GM19035 (cell line): ENCODE data around the gene RPS17.
"Not testable (repeated sequence)": the region's sequence is repeated elsewhere in the genome, so short reads cannot be mapped to it uniquely, and the experiment has no call there.

Experiments used
- ATAC-seq: cut with Tn5 transposase; IDR thresholded peaks from one replicate; pipeline ENCODE4 v1.9.1; 2021; ENCODE audit not compliant: unreplicated experiment

Gene RPS17

GRCh38 chr15:82513587-82513986 is 26.7 kb downstream of the RPS17 start:
- ATAC-seq: not testable (repeated sequence)

GRCh38 chr15:82507693-82508092 is 32.6 kb downstream of the RPS17 start:
- not testable (repeated sequence) for ATAC-seq

- not testable (repeated sequence) for ATAC-seq
These were observed 33.2 kb downstream of the RPS17 start for GRCh38 chr15:82507087-82507486.

GRCh38 chr15:82505842-82506241 is 34.4 kb downstream of the RPS17 start:
- not testable (repeated sequence) for ATAC-seq

- ATAC-seq: not testable (repeated sequence)
These were observed 36.2 kb downstream of the RPS17 start for GRCh38 chr15:82504074-82504473.

- ATAC-seq: not testable (repeated sequence)
These were observed 37.4 kb downstream of the RPS17 start for GRCh38 chr15:82502700-82503339.

- not testable (repeated sequence) for ATAC-seq
These were observed 39.5 kb downstream of the RPS17 start for GRCh38 chr15:82500772-82501171.

GRCh38 chr15:82497978-82498377 is 42.3 kb downstream of the RPS17 start:
- ATAC-seq: not testable (repeated sequence)

- not testable (repeated sequence) for ATAC-seq
These were observed 52.0 kb downstream of the RPS17 start for GRCh38 chr15:82488250-82488649.

GRCh38 chr15:82487045-82487444 is 53.2 kb downstream of the RPS17 start:
- ATAC-seq: not testable (repeated sequence)
